HG03103 (cell line): ENCODE data around the gene MOCS1.

ENCODE experiments used
- ATAC-seq: cut with Tn5 transposase; IDR thresholded peaks from one replicate; pipeline ENCODE4 v1.9.1; 2021; ENCODE audit warnings: low read depth; ENCODE audit not compliant: unreplicated experiment

Gene MOCS1

DNA sequence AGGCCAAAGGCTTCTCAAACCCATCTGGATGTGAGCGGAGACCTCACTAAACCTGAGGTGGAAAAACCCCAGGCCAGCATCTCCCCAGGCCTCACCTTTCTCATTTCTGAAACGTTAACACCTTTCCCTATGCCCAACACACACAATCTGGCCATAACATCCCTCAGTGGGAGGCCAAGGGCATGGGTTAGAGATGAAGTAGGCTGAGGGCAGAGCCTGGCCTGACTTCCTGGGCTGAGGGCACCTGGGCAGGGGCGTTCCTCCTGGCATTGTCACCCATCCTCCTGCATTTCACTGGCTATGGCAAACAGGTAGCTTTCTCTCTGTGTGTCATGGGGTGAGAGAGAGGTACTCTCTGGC is 8.4 kb downstream of the MOCS1 start:
- no peak for ATAC-seq

DNA sequence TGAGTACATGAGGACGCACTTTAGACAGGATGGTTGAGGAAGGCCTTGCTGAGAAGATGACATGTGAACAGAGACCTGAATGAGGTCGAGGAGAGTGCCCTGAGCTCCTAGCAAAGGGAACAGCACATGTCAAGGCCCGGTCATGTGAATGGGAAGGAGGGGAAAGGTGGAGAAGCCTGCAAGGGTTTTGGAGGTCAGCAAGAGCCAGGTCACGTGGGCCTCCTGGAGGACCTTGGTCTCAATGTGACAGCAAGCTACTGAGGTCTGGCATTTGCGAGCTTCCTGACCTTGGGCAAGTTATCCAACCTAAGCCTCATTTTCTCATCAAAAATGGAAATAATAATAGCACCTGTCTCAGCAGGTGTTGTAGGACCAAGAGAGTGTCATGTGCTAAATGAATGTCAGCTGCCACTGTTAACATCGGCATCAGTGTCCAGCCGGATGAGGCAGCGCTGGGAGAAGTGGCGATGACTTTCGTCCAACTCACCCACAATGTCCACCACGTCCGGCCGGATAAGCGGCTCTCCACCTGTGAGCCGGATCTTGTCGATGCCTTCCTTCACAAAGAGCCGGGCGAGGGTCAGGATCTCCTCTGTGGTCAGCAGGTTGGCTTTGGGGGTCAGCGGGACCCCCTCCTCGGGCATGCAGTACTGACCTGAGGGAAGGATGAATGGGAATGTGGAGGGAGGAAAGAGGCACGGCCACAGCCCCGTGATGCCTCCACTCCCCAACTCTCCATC is 8.9 kb downstream of the MOCS1 start:
- ATAC-seq: no peak

DNA sequence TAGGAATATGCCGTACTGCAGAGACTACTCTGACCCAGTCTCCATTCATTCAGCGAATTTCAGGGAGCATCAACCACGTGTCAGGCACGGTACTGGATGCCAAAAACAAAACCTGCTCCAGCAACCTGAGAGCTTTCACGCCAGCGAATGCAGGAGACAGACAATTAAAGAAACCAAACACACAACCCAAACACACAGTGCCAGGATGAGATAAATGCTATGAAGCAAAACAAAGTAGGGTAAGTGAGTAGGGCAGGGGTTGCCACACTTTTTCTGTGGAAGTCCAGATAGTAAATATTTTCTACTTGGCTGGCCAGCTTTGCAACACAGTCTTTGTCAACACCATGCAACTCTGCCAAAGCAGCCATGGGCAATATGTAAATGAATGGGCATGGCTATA is 10.0 kb downstream of the MOCS1 start:
- no peak for ATAC-seq

DNA sequence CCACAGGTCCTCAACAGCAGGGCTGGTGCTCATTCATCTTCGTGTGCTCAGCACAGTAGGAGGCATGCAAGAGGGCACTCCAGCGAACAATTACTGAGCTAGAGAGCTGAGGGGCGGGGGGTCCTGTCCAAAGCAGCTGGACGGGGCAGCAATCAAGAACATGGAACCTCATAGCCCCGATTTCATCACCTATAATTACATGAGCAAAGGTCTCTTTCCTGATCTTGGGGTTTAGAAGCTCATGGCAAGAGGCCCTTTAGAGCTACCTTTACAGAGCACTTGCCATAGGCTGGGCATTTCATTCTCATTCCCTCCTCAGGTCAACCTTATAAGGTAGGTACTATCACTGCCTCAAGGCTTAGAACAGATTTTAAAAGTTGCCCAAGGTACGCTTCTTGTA is 10.4 kb downstream of the MOCS1 start:
- no peak for ATAC-seq

DNA sequence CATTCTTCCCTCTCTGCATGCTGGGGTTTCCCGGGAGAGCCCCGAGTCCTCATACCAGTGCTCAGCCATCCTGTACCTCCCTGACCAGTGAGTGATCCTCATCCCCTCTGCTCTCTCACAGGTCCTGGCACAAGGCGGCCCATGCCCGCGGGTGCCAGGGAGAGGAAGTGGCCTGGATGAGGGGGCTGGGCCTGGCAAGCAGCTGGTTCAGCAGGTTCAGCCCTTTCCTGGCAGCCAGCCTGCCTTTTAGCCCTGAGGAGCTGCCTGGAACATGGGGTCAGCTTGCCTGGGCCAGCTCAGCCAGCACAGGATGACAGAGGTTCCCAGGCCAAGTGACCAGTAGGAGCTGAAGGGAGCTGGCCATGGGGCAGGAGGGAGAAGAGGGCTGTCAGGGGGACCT is 10.9 kb downstream of the MOCS1 start:
- ATAC-seq: no peak

DNA sequence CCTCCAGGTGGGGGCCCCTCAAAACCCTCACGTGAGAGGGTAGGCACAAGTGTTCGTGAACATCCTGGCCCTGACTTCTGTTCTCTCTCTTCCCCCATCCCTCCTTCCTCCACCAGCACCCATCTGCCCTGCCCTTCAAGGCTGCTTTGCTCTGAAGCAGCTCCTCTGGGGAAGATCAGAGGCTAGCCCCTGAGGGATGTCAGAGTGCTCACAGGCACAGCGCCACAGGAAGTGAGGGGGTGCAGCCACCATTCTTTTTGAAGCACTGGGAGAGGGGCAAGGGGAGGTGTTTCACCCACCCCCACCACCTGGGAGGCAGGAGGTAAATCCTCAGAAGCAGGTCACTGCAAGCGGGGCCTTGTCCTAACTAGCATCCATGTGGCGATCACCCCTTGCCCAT is 11.4 kb downstream of the MOCS1 start:
- ATAC-seq: no peak

DNA sequence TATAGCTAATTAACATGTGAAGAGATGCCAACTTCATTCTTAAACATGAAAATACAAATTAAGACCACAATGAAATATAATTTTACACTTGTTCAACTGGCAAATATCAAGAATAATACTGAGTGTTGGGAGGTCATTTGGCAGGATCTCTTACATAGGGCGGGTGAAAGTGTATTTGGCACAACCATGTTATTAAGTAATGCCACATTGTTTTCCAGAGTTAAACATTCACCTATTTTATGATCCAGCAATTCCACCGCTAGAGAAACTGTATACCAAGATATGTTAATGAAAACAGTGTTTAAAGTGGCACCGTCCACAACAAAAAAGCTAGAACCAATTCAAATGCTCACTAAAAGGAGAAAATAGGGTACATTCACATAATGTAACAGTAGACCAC is 14.1 kb downstream of the MOCS1 start:
- ATAC-seq: no peak

DNA sequence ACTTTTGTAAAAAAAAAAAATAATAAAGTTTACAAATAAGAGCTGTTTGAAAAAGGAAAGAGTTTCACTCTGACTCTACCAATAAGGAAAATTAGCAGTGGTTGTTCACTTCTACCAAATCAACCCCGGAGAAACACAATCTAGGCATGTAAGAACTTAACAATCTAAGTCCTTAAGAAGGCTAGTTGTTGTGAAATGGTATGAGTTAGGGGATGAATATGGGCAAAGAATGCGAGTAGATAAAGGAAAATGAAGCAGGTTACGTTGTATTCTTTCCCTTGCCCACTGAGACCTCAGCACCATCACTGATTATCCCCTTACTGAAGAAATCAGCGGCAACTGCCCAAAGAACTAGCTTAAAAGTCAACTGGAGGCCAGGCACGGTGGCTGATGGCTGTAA is 15.4 kb downstream of the MOCS1 start:
- no peak for ATAC-seq

DNA sequence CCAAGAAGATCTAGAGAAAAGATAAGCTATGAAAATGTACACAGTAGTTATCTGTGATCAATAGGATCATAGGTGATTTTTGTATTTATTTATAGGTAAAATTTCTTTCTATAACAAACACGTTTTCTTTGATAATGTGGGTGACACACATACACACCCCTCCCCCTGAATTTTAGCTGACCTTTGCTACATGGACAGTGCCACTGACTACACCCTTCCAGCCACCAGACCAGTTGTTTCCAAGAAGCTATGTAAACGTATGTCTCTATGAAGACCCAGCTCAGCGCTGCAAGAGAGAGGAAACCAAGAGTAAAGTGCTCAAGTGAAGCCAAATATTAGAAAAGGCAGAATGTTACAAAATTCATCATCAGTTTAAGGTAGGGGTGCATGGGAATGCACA is 16.3 kb downstream of the MOCS1 start:
- no peak for ATAC-seq

DNA sequence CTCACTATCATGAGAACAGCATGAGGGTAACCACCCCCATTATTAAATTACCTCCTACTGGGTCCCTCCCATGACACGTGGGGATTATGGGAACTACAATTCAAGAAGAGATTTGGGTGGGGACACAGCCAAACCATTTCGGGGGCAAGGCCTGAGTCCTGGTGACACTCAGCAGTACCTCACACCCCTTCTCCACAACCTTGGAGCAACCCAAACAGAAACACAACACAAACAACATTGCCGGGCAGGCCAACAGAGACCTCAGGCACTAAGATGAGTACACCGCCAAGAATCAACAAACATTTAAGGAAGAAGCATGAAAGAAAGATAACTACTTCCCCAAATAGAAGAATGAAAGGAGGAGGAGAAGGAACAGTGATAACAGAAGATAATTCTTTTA is 16.9 kb downstream of the MOCS1 start:
- ATAC-seq: no peak

DNA sequence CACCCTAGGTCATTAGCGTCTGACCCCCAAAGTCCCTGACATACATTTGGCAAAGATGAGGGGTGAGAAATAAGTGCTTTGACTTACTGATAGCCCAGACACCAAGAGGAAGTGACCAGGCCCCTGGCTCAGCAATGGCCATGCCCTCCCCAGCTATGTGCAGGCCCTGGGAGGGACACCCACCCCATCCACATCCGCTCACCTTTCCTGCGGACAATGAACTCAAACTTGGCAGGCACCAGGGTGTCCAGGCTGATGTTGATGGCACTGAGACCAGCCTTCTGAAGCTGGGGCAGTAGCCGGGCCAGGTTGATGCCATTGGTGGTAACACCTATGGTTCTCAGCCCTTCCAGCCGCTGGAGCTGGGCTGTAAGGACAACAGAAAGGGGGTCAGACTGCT is 18.4 kb downstream of the MOCS1 start:
- no peak for ATAC-seq

DNA sequence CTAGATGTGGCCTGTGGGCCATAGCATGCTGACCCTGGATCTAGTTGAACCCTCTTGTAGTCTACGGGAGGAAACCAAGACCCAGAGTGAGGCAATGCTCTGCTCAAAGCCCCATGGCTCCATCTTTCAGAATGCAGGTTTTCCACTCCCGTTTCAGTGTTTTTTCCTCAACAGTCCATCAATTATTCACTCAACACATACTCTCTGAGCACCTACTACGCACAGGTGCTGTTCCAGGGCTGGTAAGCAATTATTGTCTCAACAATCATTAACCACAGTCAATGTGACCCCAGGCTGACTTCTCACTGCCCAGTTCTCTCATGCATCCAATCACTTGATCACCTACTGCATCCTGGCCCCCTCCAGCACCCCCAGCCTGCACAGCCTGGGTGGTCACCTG is 20.0 kb downstream of the MOCS1 start:
- ATAC-seq: no peak

DNA sequence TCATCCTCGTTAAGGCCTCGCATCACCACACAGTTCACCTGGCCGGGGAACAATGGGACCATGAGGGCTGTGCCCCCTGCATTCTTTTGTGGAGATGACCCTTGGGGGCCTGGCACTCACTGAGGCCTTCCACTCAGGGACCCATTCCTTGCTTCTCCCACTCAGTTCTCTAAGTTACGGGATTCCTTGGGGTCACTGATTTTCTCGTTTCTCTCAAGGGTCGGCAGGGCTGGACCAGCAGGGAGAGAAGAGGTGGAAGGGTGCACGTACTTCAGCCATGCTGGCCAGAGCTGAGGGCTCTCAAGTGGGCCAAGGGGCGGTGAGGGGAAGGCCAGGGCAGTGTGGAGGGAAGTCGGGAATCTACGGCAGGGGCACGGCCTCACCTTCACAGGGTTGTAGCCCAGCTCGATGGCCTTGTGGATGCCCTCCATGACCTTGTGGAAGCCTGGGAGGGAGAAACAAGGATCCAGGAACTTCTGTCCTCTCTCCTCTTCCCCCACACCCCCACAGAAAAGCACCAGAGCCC is 20.8 kb downstream of the MOCS1 start:
- ATAC-seq: no peak

DNA sequence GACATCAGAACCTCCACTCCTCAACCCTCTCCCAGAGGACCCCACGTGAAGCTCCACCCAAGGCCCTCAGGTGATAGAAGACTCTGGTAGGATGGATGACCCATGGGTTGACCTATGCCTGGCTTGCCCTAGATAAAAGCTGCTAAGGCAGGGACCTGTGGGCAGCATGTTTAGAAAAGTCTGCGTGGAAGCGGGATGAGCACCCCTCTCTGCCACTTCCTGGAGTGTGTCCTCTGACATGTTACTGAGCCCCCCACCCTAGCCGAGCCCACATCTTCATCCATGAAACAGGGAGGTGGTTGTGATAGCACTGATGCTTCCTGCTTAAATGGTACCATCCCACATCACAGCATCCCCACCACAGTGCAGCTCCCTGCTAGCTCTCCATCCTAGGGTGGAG is 21.8 kb downstream of the MOCS1 start:
- ATAC-seq: no peak

DNA sequence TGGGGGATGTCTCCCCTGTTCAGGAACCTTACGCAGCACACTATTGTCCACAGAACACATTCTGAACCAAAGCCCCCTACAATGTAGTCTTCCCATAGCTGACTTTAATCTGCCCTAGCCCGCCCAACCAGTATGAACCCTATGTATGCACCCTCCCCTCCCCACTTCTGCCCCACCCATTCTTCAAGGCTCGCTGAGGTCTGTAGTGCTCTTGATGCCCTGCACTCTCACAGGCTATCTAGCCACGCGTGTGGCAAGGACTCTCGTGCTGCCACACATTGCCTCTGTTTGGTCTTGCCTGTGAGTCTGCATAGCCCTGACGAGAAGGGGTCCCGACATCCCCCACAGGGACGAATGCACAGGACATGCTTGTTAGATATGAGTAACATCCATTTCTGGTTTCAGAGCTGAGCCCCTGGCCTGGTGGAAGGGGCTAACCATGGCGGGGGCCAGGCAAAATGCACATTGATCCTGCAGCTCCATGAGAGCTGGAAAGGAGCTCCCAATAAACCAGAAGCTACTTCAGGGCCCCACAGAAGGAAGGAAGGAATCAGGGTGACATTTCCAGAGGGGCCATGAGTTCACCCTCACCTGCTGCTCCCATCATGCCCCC is 22.6 kb downstream of the MOCS1 start:
- ATAC-seq: no peak

DNA sequence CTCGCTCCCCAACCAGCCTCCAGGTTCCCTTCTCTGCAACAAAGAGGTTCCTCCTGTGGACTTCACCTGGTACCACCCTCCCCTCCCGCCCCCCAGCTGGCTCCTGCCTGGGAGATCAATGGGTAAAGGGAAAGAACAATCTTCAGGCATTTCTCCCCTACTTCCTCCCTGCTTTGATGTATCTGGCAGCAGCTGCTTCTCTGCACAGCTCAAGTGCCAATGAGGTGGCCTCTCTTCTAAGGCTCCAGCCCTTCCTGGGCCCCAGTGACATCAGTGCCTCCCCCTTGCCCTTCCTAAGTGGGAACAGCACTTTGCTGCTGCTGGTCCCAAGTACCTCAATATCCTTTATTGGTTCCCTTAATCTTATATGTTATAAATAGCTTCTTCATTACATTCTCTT is 23.5 kb downstream of the MOCS1 start:
- no peak for ATAC-seq

DNA sequence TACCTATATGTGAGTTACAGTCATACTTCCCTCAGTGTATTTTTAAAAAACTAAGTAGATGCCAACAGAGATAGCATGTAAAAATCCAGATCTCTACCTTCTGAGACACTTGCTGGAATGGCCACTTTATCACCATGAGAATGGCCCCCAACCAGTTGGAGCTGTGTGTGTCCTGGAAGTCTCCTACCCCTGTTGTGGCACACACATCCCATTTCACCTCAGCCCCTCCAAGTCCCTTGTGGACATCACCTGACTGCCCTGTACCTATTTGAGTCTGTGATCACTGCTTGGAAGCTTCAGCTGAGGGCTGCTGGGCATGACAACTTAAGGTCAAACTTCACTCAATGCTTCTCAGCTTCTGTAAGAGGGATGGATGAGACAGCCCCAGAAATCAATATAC is 24.1 kb downstream of the MOCS1 start:
- ATAC-seq: no peak

DNA sequence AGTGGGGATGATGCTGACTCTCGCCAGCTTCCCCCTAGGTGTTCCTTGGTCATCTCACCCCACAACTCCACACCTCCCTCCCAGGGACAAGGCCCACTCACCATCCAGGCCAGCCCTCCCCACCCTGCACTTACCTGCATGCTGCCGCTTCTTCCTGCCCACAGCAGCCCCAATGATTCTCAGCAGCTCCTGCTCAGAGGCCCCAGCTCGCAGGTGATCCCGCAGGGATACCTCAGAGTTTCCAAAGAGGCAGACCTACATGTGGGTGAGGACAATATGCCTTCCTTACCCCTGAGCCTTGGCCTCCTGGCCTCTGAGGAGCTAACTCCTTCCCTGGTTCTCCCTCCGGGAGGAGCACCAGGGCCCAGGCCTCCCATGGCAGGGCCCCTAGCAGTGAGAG is 24.6 kb downstream of the MOCS1 start:
- no peak for ATAC-seq

DNA sequence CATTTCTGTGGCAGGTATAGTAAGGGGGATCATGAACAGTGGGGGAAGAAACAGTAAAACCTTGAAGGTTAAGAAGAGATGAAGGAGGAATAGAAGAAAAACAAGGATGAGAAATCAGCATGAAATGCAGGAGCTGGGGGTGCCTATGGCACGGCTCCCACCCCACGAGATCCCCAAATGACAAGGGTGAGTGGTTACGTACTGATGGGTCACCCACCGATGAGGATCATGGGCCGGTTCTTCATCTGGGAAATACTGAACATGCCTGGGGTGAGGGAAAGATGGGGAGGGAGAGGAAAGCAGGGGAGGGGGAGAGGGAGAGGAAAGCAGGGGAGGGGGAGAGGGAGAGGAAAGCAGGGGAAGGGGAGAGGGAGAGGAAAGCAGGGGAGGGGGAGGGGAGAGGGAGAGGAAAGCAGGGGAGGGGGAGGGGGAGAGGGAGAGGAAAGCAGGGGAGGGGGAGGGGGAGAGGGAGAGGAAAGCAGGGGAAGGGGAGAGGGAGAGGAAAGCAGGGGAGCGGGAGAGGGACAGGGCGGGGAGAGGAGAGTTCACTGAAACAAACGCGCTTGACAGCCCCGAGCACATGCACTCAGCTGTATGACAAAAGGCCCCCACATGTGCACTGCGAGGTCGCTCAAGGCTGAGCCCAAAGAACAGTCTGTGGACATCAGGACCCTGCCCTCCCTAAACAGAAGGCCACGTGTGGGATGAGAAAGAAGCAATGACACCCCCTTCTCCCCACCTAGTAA is 25.3 kb downstream of the MOCS1 start:
- ATAC-seq: no peak

DNA sequence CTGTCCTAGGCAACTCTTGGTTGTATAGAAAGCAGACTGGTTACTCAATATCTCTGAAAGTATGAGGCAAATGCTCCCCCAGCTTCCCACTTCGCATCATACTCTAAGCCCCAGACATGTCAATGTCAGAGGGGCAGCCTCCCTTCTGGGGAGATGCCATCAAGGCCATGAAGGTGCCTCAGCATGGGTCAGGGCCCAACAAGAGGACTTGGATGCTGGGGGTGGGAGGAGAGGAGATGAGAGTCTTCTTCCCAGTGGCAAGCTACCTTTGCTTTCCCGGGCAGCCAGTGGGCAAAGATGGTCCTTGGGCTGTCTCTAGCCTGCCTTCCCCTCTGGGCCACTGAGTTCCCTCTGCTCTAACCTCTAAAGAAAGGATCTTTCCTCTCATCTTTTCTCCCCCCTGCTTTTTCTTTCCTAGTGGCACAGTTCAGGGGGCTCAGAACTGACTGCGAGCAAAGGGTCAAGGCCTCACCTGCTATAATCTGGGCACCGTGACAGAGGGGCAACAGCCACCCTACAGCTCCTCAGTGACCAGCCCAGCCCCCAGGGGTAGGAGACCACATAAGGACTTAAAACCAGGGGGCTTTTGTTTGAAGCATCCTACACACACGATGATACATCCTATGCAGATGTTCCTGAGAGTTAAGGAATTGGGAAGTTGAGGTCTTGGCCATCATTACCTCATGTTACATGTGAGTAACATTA is 26.2 kb downstream of the MOCS1 start:
- no peak for ATAC-seq

DNA sequence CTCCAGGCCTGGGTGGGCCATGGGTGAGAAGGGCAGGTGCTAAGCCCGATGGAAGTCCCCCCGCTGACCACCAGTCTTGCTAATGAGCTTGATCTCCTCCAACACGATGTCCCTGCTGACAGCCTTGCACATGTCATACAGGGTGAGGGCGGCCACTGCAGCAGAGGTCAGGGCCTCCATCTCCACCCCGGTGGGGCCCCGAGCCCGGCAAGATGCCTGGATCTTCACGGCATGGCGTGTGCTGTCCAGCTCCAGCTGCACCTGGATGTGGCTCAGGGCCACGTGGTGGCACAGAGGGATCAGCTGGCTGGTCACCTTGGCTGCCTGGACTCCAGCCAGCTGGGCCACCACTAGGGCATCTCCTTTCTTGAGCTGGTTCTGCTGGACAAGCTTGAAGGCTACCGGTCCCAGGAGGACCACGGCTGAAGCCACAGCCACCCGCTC is 27.9 kb downstream of the MOCS1 start:
- ATAC-seq: no peak
